Retinal pigment epithelial cell (primary cell): Measurements from ENCODE around the gene CACNA1G.
A peak's percentile ranks its signal among the peaks of the same experiment; 100 is the strongest.

Experiments
- DNase-seq: peaks from one replicate; pipeline ENCODE4 v3.0.0-alpha.2; 2010; ENCODE audit warnings: low read depth
- H3K4me3 ChIP-seq: 2 replicates; pipeline ENCODE4 v1.5.1; 2011; ENCODE audit warnings: mild to moderate bottlenecking, low read length, control low read depth, moderate library complexity
- CTCF ChIP-seq: conservative IDR thresholded peaks from 2 replicates; pipeline ENCODE4 v1.5.1; 2011; ENCODE audit warnings: low read depth, low read length, control low read depth, inconsistent platforms

Gene CACNA1G

GRCh38 chr17:50661795-50662391 is 101.4 kb downstream of the CACNA1G start:
- peak; percentile 51 for DNase-seq
- TF ChIP-seq CTCF = no peak
- no peak overlapping the region for H3K4me3 ChIP-seq

- no peak for DNase-seq
Measured at GRCh38 chr17:50662632-50663225, 102.2 kb downstream of the CACNA1G start.

GRCh38 chr17:50663812-50664374 is 103.4 kb downstream of the CACNA1G start:
- no peak for DNase-seq
- no peak for TF ChIP-seq CTCF
- no peak overlapping the region for H3K4me3 ChIP-seq

More at GRCh38 chr17:50662632-50663225, 102.2 kb downstream of the CACNA1G start:
- no peak overlapping the region for H3K4me3 ChIP-seq
- no peak for TF ChIP-seq CTCF

GRCh38 chr17:50664788-50665458 is 104.4 kb downstream of the CACNA1G start:
- DNase-seq = no peak
- no peak for TF ChIP-seq CTCF
- no peak overlapping the region for H3K4me3 ChIP-seq

- no peak for DNase-seq
- no peak overlapping the region for H3K4me3 ChIP-seq
- TF ChIP-seq CTCF = no peak
Measured at GRCh38 chr17:50665838-50666237, 105.3 kb downstream of the CACNA1G start.

GRCh38 chr17:50666316-50666715 is 105.8 kb downstream of the CACNA1G start:
- DNase-seq = no peak
- H3K4me3 ChIP-seq = no peak overlapping the region
- no peak for TF ChIP-seq CTCF
